Right ventricle myocardium superior (tissue), 1 donor: Measurements from ENCODE around the gene INPP4A. TPM values are rescaled to one million over a fixed set of nuclear protein-coding genes. Genes with fewer than 3 reads are reported as not detected.
"Not testable (repeated sequence)": the region's sequence is repeated elsewhere in the genome, so short reads cannot be mapped to it uniquely, and the experiment has no call there.

Experiments used
- ATAC-seq: fragments of 200-7000 bp; cut with Tn5 transposase; one replicate; pipeline ENCODE4 v1.9.1; 2020; ENCODE audit warnings: mild to moderate bottlenecking; ENCODE audit not compliant: poor library complexity
- DNase-seq: peaks from one replicate; pipeline ENCODE4 v3.0.0-alpha.2; 2020
- intact Hi-C: fragments of 100-400 bp; cut with DNase I; formaldehyde crosslinking; loops from one replicate; pipeline ENCODE4 v1.11.2; 2022
- total RNA-seq: library from RNA; stranded (reverse); fragmentation: NEBNext Ultra II Directional; extraction: Animal tissue kit (Norgen Biotek cat#: 25700); gene quantifications from one replicate; pipeline ENCODE4 v1.2.1, GENCODE V29; 2021
- donor health status: DM: no; HTN: yes; CAD: no; lungs with severe emphysema.

The INPP4A gene
- total RNA-seq, 1 donor from 2014 or later: 16.8 TPM

DNA sequence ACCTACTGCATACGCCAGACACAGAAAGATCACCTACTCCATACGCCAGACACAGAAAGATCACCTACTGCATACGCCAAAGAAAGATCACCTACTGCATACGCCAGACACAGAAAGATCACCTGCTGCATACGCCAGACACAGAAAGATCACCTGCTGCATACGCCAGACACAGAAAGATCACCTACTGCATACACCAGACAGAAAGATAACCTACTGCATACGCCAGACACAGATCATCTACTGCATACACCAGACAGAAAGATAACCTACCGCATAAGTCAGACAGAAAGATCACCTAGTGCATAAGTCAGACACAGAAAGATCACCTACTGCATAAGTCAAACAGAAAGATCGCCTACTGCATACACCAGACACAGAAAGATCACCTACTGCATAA, 137.9 kb downstream of the INPP4A start:
- intact Hi-C loops: no loop called here
- ATAC-seq (no peak), DNase-seq (no peak)

- ATAC-seq (no peak), DNase-seq (no peak)
- intact Hi-C loops: no loop called here
Observed at GRCh38 chr2:98583276-98583675, 138.6 kb downstream of the INPP4A start.

- ATAC-seq (no peak), DNase-seq (no peak)
- intact Hi-C loops: no loop called here
Observed at GRCh38 chr2:98583816-98584618, 139.4 kb downstream of the INPP4A start.

- DNase-seq (no peak), ATAC-seq (no peak)
- intact Hi-C loops: no loop called here
Observed at GRCh38 chr2:98585386-98585785, 140.7 kb downstream of the INPP4A start.

- ATAC-seq: no peak
- intact Hi-C loops: no loop called here
- no peak for DNase-seq
Observed at GRCh38 chr2:98586551-98587140, 142.0 kb downstream of the INPP4A start.

- ATAC-seq (no peak), DNase-seq (no peak)
- intact Hi-C loops: no loop called here
Observed at GRCh38 chr2:98588880-98589431, 144.3 kb downstream of the INPP4A start.

DNA sequence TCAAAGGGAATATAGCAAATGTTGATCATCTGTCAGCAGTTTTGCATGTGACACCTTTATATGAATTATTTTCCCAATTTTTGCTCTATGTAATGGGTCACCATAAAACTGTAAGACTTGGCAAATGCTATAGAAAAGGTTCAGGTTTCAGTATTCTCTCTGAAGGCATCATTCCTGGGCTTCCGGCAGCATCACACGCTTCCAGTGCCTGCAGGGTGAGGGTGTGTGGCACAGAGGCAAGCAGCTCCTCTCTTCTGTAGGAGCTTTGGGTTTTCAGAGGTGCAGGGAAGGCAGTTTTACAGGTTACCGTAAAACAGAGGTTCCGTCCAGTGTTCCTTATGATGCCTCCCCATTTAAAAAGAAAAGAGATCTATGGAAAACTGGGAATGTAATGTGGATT, 144.8 kb downstream of the INPP4A start:
- ATAC-seq: no peak
- DNase-seq: no peak
- intact Hi-C loops: no loop called here

DNA sequence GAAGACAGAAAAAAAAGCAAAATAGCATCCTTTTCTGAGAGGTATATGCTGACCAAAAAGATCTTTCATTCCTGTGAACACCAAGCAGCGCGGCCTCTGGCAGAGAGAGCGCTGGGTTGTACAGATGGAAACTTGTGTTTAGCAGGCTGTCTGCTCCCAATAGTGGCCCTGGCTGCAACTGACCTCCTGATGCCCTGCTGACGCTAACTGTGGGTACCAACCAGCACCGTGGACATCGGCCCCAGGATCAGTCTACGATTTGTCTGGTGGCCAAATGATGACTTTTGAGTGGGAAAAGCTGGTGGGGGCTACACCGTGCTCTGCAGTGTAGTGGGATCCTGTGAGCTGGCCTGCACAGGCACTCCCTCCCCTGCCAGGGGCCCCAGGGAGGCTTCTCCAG, 147.9 kb downstream of the INPP4A start:
- no peak for ATAC-seq
- intact Hi-C loops: no loop called here

GRCh38 chr2:98594665-98595064, 150.0 kb downstream of the INPP4A start:
- DNase-seq, intact Hi-C loops, ATAC-seq: not testable (repeated sequence)

More for the DNA sequence above, 147.9 kb downstream of the INPP4A start:
- no peak for DNase-seq

GRCh38 chr2:98598781-98599428, 154.2 kb downstream of the INPP4A start:
- DNase-seq (no peak), ATAC-seq (no peak)
- intact Hi-C loops: no loop called here

DNA sequence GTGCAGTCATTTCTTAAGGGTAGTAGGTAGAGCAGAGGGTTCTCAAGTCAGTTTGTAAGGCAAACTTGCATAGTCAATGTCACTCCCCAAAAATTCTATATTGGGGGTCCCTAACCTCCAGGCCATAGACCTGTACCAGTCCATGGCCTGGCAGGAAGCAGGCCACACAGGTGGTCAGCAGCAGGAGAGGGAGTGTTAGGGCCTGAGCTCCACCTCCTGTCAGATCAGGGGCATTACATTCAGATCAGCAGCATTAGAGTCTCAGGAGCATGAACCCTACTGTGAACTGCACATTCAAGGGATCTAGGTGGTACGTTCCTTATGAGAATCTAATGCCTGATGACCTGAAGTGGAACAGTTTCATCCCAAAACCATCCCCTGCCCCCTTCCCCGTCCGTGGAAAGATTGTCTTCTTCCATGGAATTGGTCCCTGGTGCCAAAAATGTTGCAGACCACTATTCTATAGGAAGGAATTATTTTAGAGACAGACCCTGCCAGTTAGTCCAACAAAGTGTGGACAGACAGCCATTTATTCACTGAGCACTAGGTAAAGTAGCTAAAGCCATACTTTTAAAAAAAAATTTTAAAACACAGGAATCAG, 157.0 kb downstream of the INPP4A start:
- DNase-seq: no peak
- peak; percentile 73 for ATAC-seq

GRCh38 chr2:98604547-98604946, 159.9 kb downstream of the INPP4A start:
- intact Hi-C loops: loop anchor here (5.0 kb wide), 1 partner anchor 192 kb away; no protein-coding TSS in a partner anchor
- ATAC-seq: no peak

More for the DNA sequence above, 157.0 kb downstream of the INPP4A start:
- intact Hi-C loops: loop anchor here (5.0 kb wide), 1 partner anchor 189 kb away; no protein-coding TSS in a partner anchor

DNA sequence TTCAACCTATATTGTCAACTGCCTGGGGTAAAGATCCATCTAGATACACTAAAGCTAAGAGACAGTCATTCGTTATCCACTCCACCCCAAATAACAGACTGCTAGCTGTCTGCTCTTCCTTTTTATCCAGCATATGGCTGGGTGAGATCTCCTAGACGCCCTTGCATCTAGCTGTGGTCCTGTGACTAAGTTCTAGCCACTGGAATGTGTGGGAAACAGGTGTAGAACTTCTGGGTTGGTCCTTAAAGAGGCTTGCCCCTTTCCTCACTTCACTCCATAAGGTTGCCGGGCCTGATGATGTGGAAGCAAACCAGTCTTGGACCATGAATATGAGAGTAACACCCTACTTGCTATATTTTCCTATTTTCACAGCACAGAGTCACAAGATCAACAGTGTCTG, 160.4 kb downstream of the INPP4A start:
- ATAC-seq (no peak), DNase-seq (no peak)
- intact Hi-C loops: no loop called here

More at GRCh38 chr2:98604547-98604946, 159.9 kb downstream of the INPP4A start:
- no peak for DNase-seq

DNA sequence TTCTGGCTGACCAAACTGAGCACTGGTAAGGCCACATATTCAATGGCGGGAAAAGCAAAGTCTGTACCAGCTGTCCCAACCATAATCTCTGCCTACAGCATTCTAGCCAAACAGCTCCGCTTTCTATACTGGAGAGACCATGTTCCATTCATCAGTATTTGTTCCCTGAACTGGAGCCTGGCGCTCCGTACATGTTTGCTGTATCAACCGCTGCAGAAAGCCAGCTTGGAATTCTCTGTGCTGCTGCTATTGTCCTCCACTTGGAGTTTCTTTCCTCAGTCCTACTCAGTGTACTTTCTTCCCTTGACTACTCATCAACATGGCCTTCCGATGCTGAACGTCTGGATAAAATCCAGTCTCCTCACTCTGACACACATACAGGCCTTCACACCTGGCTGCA, 161.8 kb downstream of the INPP4A start:
- intact Hi-C loops: no loop called here
- DNase-seq: no peak
- no peak for ATAC-seq

DNA sequence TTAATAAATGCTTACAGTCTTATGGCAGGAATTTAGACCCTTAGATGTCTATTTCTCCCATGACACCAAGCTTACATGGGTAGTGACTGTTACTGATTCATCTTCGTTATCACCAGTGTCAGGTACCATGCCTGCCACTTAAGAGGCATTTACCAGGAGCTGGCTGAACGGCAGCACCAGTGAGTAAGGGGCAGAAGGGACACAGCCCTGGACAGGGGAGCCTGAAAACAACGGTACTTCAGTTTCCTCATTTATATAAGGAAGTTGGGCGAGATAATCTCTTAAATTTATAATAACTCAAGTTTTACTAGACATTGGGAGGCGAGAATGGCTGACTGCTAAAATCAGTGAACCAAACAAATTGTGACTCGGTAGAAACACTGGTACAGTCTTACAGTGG, 162.4 kb downstream of the INPP4A start:
- intact Hi-C loops: no loop called here
- DNase-seq (no peak), ATAC-seq (no peak)

- ATAC-seq: peak; percentile 28
- DNase-seq: no peak
- intact Hi-C loops: no loop called here
Observed at GRCh38 chr2:98607741-98608115, 163.1 kb downstream of the INPP4A start.

- DNase-seq (peak; percentile 94), ATAC-seq (peak; percentile 99)
- intact Hi-C loops: no loop called here
Observed at GRCh38 chr2:98608116-98608961, 163.7 kb downstream of the INPP4A start, which contains the start of the genes COA5 and UNC50. COA5 (minus strand) TSS chr2:98608512; CDS start chr2:98608405, 107 bp downstream. UNC50 (plus strand) TSS chr2:98608589; CDS start chr2:98609760, 1,171 bp downstream.
